Heart right ventricle (tissue), 16 donors: Measurements from ENCODE around the gene DLG4. TPM values are rescaled to one million over a fixed set of nuclear protein-coding genes. Genes with fewer than 3 reads are reported as not detected.

Source experiments
- ATAC-seq, 8 donors: fragments of 200-7000 bp; cut with Tn5 transposase; one replicate each; pipeline ENCODE4 v1.9.1; 2020; ENCODE audit warnings: mild to moderate bottlenecking in 8 of 8, moderate library complexity in 8 of 8, moderate number of reproducible peaks in 1 of 8
- DNase-seq, 2 donors: peaks; one replicate each; pipeline ENCODE4 v3.0.0-alpha.2; 2020
- H3K27ac ChIP-seq, 10 donors: fragments of 200-600 bp; sonication (generic) in 2 of 10; one replicate each; pipeline versions ENCODE4 v1.5.0 to v1.8.0; 2020 to 2022; ENCODE audit warnings: mild to moderate bottlenecking in 3 of 10
- H3K27me3 ChIP-seq, 7 donors: fragments of 200-600 bp; one replicate each; pipeline ENCODE4 v1.8.0; 2021 to 2022; ENCODE audit warnings: mild to moderate bottlenecking in 2 of 7
- H3K36me3 ChIP-seq, 9 donors: fragments of 200-600 bp; sonication (generic) in 1 of 9; one replicate each; pipeline versions ENCODE4 v1.5.0 to v1.8.0; 2020 to 2022; ENCODE audit warnings: mild to moderate bottlenecking in 2 of 9
- H3K4me1 ChIP-seq, 9 donors: fragments of 200-600 bp; sonication (generic) in 1 of 9; one replicate each; pipeline versions ENCODE4 v1.5.0 to v1.8.0; 2020 to 2022; ENCODE audit warnings: mild to moderate bottlenecking in 4 of 9
- H3K4me3 ChIP-seq, 10 donors: fragments of 200-600 bp; sonication (generic) in 2 of 10; one replicate each; pipeline versions ENCODE4 v1.5.0 to v1.8.0; 2020 to 2022; ENCODE audit warnings: mild to moderate bottlenecking in 7 of 10, moderate library complexity in 2 of 10
- H3K9me3 ChIP-seq, 11 donors: fragments of 200-600 bp in 10 of 11; sonication (generic) in 2 of 11; one replicate each; pipeline versions ENCODE4 v1.5.0 to v1.8.0; 2013 to 2022; ENCODE audit warnings: mild to moderate bottlenecking in 2 of 11, control low read depth in 1 of 11, moderate library complexity in 1 of 11
- WGBS, 2 donors: extraction: QIAGEN DNeasy Blood & Tissue Kit; methylation state at CpG; one replicate each; pipeline ENCODE4 v1.1.7; 2013; ENCODE audit warnings: inconsistent platforms in 1 of 2; 5-methylcytosine and 5-hydroxymethylcytosine counted together
- intact Hi-C, 10 donors: fragments of 100-400 bp; cut with DNase I; formaldehyde crosslinking; loops; one replicate each; pipeline versions ENCODE4 v1.11.1 to v1.14.2; 2022
- polyA plus RNA-seq, 2 donors: library from polyadenylated mRNA; stranded (reverse); fragments of 200-250 nt; gene quantifications; one replicate each; pipeline ENCODE4 v1.2.3, GENCODE V29; 2013
- total RNA-seq, 10 donors: library from RNA; stranded (reverse); fragmentation: NEBNext Ultra II Directional in 3 of 10; extraction: Animal tissue kit (Norgen Biotek cat#: 25700) in 3 of 10; gene quantifications; one replicate each; pipeline versions ENCODE4 v1.2.1 to v1.2.4, GENCODE V29; 2021 to 2023
- TF ChIP-seq, protein P1 (sequence below), 9 donors: fragments of 200-600 bp; sonication (generic) in 2 of 9; IDR thresholded peaks; one replicate each; pipeline versions ENCODE4 v1.5.0 to v1.8.0; 2021 to 2022; ENCODE audit warnings: antibody characterized with exemption in 9 of 9, mild to moderate bottlenecking in 5 of 9, moderate library complexity in 1 of 9
- donor health status: Arrhythmogenic right ventricular cardiomyopathy.
- donor health status: ischemic (EF 13 %, LVEDD 7.1; RV severe dilation, severe dysfunction).
- donor health status: healthy with polysubstance abuse.
- donor health status: DM: no; HTN: yes; CAD: no.
- donor health status: DM: no; HTN: no; CAD: no.
- donor health status: ischemic (EF 25% LVEDD 6.9; RV normal size, moderate dysfunction).
- donor health status: ischemic (EF 25% LVEDD 5.7; RV mildly dilated, moderate dysfunction).
- donor health status: healthy.
- donor health status: DM: yes; HTN: yes; CAD: no.
- donor health status: Ischemic cardiomyopathy.
- donor health status: ischemic (EF 35%, LVEDD 5.7; RV mildly dilated, moderate dysfunction).
- donor health status: nonischemic (EF 11% LVEDD 7.7; RV severe dilation, severe dysfunction).
- donor health status: DM: yes; HTN: yes; CAD: no.
- donor health status: PGD.
- donor health status: ischemic (EF 29% LVEDD 5.4; RV normal size, mild dysfunction).
- donor health status: nonischemic (EF 23%, LVEDD 6.1; RV moderate dilation, normal function).

DLG4 gene
- total and polyA plus RNA-seq, 12 donors: 5.4 to 27.8 (median 16.7) TPM

DNA sequence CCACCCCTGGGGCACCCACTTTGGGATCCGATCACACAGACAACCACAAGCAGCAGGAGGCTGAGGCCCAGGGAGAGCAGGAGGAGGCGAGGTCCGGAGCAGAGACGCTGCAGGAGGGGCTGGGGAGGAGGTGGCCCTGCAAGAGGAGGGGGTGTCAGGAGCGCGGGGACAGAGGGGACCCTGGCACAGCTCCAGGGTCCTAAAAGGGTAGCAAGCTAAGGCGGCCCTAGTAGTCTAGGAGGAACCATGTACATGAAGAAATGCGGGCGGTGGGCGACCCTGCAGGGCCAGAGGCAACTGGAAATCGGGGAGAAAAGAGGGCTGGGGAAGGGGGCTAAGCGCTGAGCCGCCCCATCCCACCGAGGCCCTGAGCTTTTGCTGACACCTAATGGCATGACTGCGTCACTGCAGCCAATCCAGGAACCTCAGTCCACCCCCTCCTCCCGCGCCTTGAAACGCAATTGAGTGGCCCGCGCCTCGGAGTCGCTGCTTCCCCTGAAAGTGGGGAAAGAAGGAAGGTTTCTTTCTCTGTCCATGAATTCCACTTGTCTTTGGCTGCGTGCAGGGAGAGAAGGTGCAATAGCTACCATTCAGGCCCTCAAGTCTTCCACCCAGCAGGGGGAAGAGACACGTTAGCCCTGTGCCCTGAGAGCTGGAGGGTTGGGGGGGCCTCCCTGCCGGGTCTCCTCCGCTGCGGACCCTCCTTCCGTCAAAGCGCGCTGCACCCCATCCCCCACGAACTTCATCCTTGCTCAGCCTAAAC lies 42.3 kb downstream of the DLG4 start:
- peak; percentile 66 to 90 (median 82) for ATAC-seq
- peak; percentile 50 to 65 for DNase-seq
- H3K27ac ChIP-seq: peak overlapping the region in 1 of 10 donors; percentile 37
- WGBS, 2 donors: 1 to 3% methylated on average over 31 of the region's 31 CpGs
- peaks cover 0 to 27% (median 16%) of the 10 kb centered on the region in 9 donors for H3K4me1 ChIP-seq
- no peaks in the 10 kb centered on the region for H3K36me3 ChIP-seq
- H3K27me3 ChIP-seq: peaks cover 0 to 37% (median 24%) of the 10 kb centered on the region in 7 donors
- TF ChIP-seq, protein P1, sequence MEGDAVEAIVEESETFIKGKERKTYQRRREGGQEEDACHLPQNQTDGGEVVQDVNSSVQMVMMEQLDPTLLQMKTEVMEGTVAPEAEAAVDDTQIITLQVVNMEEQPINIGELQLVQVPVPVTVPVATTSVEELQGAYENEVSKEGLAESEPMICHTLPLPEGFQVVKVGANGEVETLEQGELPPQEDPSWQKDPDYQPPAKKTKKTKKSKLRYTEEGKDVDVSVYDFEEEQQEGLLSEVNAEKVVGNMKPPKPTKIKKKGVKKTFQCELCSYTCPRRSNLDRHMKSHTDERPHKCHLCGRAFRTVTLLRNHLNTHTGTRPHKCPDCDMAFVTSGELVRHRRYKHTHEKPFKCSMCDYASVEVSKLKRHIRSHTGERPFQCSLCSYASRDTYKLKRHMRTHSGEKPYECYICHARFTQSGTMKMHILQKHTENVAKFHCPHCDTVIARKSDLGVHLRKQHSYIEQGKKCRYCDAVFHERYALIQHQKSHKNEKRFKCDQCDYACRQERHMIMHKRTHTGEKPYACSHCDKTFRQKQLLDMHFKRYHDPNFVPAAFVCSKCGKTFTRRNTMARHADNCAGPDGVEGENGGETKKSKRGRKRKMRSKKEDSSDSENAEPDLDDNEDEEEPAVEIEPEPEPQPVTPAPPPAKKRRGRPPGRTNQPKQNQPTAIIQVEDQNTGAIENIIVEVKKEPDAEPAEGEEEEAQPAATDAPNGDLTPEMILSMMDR (IDR thresholded peaks at IDR 0.05): peak; percentile 77 to 93 (median 89)
- H3K9me3 ChIP-seq: no peaks in the 10 kb centered on the region
- intact Hi-C loops: loop anchor here in 6 of 10 donors (1.0 to 10.0 kb wide), 5 partner anchors 40 to 263 kb away; no protein-coding TSS in a partner anchor
- H3K4me3 ChIP-seq: peak overlapping the region in 9 of 10 donors; percentile 14 to 59 (median 44)

DNA sequence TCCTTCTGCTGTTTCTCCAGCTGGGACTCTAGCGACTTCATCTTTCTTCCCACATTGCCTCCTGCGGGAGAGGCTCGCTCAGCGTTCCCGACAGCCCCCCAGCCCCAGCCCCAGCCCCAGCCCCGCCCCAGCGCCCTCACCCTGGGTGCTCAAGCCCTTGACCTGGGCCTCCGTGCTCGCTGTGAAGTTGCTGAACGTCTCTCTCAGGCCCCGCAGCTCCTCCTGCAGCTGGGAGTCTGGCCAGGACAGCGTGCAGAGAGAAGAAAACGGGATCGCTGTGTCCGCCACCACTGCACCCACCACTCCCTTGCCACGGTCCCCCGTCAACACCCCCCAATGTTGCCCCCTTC lies 42.8 kb downstream of the DLG4 start:
- DNase-seq (no peak), ATAC-seq (peak in 5 of 8 donors; percentile 4 to 29 (median 16))
- intact Hi-C loops: loop anchor here in 6 of 10 donors (1.0 to 10.0 kb wide), 5 partner anchors 40 to 262 kb away; no protein-coding TSS in a partner anchor
- peak overlapping the region in 6 of 10 donors; percentile 42 to 59 (median 54) for H3K4me3 ChIP-seq
- TF ChIP-seq, protein P1 (IDR thresholded peaks at IDR 0.05): no peak
- H3K27me3 ChIP-seq: peaks cover 0 to 37% (median 24%) of the 10 kb centered on the region in 7 donors
- no peak overlapping the region for H3K27ac ChIP-seq
- H3K9me3 ChIP-seq: no peaks in the 10 kb centered on the region
- H3K4me1 ChIP-seq: peaks cover 0 to 27% (median 16%) of the 10 kb centered on the region in 9 donors
- H3K36me3 ChIP-seq: no peaks in the 10 kb centered on the region
- 10 to 11% methylated on average over 17 of the region's 17 CpGs for WGBS, 2 donors

DNA sequence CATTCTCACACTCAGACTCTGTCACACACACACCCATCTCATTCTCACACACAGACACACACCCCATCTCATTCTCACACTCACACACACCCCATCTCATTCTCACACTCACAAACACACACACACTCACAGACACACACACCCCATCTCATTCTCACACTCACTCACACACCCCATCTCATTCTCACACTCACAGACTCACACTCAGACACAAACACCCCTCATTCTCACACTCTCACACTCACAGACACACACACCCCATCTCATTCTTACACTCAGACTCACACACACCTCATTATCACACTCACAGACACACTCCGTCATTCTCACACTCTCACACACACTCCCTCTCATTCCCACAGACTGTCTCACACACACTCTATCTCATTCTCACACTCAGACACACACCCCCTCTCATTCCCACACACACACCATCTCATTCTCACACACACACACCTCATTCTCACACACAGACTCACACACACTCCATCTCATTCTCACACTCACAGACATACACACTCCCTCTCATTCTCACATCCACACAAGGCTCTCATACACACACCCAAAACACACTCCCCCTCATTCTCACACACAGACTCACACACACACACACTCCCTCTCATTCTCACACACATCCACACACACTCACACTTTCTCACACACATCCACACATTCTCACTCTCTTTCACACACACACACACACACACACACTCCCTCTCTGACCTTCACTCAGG lies 43.4 kb downstream of the DLG4 start:
- peaks cover 0 to under 1% (median 0%) of the 10 kb centered on the region in 11 donors for H3K9me3 ChIP-seq
- TF ChIP-seq, protein P1 (IDR thresholded peaks at IDR 0.05): no peak
- 94 to 97% methylated on average over 1 of the region's 1 CpG for WGBS, 2 donors
- H3K4me1 ChIP-seq: peaks cover 0 to 27% (median 16%) of the 10 kb centered on the region in 9 donors
- intact Hi-C loops: loop anchor here in 5 of 10 donors (2.0 to 10.0 kb wide), 4 partner anchors 39 to 261 kb away; no protein-coding TSS in a partner anchor
- no peak overlapping the region for H3K27ac ChIP-seq
- H3K27me3 ChIP-seq: peaks cover 0 to 37% (median 24%) of the 10 kb centered on the region in 7 donors
- no peaks in the 10 kb centered on the region for H3K36me3 ChIP-seq
- no peak for ATAC-seq
- no peak for DNase-seq
- H3K4me3 ChIP-seq: no peak overlapping the region

DNA sequence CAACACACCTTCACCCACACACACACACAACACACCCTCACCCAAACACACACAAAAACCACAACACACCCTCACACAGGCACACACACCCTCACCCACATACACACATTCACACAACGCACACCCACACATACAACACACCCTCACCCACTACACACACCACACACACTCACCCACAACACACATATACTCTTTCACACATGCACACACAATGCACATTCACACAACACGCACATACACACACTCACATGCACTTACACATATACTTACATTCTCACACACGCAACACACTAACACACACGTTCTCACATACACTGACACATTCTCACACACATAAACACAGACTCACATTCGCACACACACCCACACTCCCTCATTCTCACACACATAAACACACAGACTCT lies 44.3 kb downstream of the DLG4 start:
- TF ChIP-seq, protein P1 (IDR thresholded peaks at IDR 0.05): no peak
- Histone ChIP-seq H3K27ac (no peak overlapping the region), H3K27me3 (peaks cover 0 to 37% (median 24%) of the 10 kb centered on the region in 7 donors), H3K36me3 (no peaks in the 10 kb centered on the region), H3K4me1 (peaks cover 0 to 27% (median 16%) of the 10 kb centered on the region in 9 donors), H3K9me3 (peaks cover 0 to 10% (median 0%) of the 10 kb centered on the region in 11 donors), H3K4me3 (no peak overlapping the region)
- WGBS, 2 donors: 95 to 97% methylated on average over 5 of the region's 5 CpGs
- intact Hi-C loops: loop anchor here in 5 of 10 donors (5.0 to 10.0 kb wide), 3 partner anchors 38 to 261 kb away; no protein-coding TSS in a partner anchor
- ATAC-seq: no peak
- DNase-seq: no peak
